Stimulated activated CD8-positive, alpha-beta memory T cell treated with anti-CD3 and anti-CD28 coated beads, Interleukin-2, amount 100 ng/mL, for 1 hour (primary cell): ENCODE results near the gene ZNF677.
A peak's percentile ranks its signal among the peaks of the same experiment; 100 is the strongest.
"Not testable (repeated sequence)": the region's sequence is repeated elsewhere in the genome, so short reads cannot be mapped to it uniquely, and the experiment has no call there.

Experiments
- DNase-seq, 2 donors: peaks; one replicate each; pipeline ENCODE4 v3.0.0-alpha.2; 2020; ENCODE audit warnings: low read depth in 2 of 2

ZNF677 gene

GRCh38 chr19:53254411-53255341 is at the start of gene ZNF677:
Gene ZNF677, minus strand, starts transcription at chr19:53254873. Its CDS starts 3,323 bp downstream, at chr19:53251550.
- DNase-seq: peak; percentile 55 to 65

DNA sequence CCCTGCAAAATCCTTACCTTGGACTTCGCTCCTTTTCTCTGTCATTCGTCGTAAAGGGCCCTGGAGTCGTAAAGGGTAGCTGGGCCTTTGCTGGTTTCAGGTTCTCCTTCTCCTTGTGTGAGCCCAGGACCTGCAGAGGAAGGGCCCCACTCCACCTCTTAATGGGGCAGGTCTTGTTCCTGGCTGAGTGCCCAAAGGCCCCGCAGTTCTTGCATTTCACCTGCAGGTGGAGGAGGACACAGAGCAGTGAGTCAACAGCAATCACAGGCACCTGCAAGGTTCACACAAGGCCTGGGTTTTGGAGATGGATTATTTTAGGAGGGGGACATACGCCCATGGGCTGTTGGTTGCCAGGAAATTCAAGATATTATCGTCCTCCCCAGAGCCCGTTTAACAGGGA is 46.7 kb upstream of the ZNF677 start:
- not testable (repeated sequence) for DNase-seq

- no peak for DNase-seq
These were observed 40.2 kb upstream of the ZNF677 start for GRCh38 chr19:53294786-53295441.

DNA sequence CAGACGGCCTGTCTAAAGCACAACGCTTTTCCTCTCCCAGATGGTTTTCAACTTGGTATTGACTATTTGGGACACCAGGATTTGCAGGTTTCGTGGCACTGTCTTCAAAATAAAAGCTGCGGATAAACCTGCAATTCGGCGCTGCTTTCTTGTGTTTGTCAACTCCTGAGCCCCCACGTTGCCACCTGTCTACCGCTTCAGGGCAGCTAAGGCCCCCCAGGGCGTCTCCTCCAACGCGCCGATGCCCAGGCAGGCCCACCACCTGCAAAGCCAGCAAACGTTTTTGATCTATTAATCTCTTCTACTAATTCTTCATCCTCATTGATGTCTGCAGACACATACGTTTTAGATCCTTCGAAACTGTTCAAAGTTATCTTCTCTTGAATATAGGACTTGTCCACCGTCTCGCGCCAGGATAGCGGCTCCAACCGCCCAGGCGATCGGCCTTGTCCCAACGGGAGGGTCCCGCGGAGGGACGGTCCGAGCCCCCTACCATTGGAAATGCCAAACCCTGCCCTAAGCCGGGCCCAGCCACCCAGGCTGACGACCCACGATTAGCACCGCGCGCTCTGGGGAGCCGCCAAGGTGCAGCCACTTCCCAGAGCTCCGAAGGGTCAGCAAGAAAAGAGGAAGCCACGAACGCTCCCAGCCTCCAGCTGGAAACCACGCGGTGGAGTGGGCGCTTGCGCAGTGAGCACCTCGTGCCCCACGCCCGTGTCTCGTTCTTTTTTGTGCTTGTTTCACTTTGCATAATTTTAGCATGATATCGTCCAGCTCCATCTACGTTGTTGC is 36.3 kb upstream of the ZNF677 start:
- no peak for DNase-seq

DNA sequence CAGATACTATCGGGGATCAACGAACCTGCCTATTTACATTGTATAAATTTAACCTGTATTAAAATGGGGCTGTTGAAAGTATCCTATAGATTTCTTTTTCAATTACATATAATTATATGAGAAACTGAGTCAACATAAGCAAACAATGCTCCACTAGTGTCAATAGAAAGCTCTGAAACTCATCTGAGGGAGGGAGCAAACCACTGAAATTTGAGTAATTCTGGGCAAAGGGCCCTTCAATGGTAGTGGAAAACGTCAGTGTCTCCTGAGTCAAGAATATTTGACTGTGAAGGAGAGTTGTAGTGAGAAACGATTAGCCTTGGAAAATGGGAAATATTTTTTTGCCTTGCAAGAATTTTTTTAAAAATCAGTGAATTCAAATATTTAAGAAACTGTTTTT is 30.4 kb upstream of the ZNF677 start:
- no peak for DNase-seq

GRCh38 chr19:53281947-53282346 is 27.3 kb upstream of the ZNF677 start:
- peak in 1 of 2 donors; percentile 2 for DNase-seq

GRCh38 chr19:53275480-53275879 is 20.8 kb upstream of the ZNF677 start:
- no peak for DNase-seq

DNA sequence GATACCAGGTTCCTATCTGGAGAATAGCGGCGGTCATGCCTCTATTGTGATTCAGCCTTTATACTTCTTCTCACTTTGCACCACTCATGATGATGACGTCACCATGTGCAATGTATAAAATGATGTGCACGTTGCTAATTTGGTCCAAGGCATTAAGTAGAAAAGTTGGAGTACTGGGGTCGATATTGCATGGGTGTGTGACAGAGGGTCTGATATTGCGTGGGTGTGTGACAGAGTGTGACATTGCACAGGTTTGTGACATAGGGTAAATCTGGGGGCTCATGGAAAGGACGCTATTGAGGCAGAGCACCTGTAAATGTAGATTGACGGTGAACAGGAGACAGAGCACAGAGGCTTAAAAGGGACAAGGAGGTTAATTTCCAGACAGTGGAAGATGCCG is 17.4 kb upstream of the ZNF677 start:
- no peak for DNase-seq

DNA sequence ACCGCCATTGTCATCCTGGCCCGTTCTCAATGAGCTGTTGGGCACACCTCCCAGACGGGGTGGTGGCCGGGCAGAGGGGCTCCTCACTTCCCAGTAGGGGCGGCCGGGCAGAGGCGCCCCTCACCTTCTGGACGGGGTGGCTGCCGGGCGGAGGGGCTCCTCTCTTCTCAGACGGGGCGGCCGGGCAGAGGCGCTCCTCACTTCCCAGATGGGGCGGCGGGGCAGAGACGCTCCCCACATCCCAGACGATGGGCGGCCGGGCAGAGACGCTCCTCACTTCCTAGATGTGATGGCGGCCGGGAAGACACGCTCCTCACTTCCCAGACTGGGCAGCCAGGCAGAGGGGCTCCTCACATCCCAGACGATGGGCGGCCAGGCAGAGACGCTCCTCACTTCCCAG is 15.2 kb upstream of the ZNF677 start:
- DNase-seq: not testable (repeated sequence)

DNA sequence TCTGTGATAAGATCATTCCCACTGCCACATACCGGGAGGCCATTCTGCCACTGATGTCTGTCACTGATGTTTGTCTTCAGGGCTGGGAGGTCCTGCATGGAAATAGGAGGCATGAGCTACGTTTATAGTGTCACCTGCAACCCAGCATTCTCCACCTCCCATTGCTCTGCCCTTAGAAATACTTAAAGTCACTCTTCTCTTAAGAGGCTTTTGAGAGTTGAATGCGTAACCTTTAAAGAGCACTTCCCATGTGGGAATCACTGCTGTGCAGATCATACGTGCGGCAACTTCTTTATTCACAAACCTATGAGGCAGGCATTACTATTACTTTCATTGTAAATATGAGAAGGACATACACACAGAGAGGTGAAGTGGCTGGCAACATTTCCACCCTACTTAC is 12.9 kb upstream of the ZNF677 start, which contains the start of gene VN1R4:
Gene VN1R4, minus strand, starts transcription at position 101 of the 400 bp plus-strand sequence. Its CDS starts 58 bp downstream, at position 43.
- DNase-seq: not testable (repeated sequence)

DNA sequence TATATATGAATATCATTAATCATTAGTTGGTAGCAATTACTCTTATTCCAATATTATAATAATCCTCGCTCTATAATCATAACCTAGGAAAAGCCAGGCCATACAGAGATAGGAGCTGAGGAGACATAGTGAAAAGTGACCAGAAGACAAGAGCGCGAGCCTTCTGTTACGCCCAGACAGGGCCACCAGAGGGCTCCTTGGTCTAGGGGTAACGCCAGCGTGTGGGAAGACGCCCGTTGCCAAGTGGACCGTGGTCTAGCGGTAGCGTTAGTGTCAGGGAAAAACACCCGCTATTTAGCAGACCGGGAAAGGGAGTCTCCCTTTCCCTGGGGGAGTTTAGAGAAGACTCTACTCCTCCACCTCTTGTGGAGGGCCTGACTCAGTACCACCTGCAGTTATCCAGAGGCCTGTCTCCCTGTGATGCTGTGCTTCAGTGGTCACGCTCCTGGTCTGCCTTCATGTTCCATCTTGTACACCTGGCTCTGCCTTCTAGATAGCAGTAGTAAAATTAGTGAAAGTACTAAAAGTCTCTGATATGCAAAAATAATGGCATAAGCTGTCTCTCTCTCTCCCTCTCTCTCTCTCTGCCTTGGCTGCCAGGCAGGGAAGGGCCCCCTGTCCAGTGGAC is 3.2 kb upstream of the ZNF677 start, which contains the start of gene VN1R2:
Gene VN1R2, plus strand, starts transcription at position 578 of the 628 bp plus-strand sequence. CDS start 84 bp downstream, outside the sequence.
- not testable (repeated sequence) for DNase-seq

- no peak for DNase-seq
These were observed 8.2 kb downstream of the ZNF677 start for GRCh38 chr19:53246498-53246897.

DNA sequence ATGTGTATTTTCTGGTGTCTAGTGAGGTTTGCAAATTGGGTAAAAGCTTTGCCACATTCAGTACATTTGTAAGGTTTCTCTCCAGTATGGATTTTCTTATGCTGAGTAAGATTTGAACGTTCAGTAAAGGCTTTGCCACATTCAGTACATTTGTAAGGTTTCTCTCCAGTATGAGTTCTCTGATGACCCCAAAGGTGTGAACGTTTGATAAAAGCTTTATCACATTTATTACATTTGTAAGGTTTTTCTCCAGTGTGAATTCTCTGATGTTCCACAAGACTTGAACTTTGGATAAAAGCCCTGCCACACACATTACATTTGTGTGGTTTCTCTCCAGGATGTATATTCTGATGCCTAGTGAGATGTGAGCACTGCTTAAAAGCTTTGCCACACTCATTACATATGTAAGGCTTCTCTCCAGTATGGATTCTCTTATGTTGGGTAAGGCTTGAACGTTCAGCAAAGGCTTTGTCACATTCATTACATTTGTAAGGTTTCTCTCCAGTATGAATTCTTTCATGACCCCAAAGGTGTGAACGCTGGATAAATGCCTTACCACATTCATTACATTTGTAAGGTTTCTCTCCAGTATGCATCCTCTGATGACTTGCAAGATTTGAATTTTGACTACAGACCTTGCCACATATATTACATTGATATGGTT is 17.4 kb downstream of the ZNF677 start:
- DNase-seq: no peak

- no peak for DNase-seq
These were observed 30.1 kb downstream of the ZNF677 start for GRCh38 chr19:53224606-53225005.

DNA sequence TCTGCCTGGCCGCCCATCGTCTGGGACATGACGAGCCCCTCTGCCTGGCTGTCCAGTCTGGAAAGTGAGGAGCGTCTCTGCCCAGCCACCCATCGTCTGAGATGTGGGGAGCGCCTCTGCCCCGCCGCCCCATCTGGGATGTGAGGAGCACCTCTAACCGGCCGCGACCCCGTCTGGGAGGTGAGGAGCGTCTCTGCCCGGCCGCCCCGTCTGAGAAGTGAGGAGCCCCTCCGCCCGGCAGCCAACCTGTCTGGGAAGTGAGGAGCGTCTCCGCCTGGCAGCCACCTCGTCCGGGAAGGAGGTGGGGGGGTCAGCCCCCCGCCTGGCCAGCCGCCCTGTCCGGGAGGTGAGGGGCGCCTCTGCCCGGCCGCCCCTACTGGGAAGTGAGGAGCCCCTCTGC is 32.0 kb downstream of the ZNF677 start:
- not testable (repeated sequence) for DNase-seq

- no peak for DNase-seq
These were observed 41.9 kb downstream of the ZNF677 start for GRCh38 chr19:53212703-53213320.

DNA sequence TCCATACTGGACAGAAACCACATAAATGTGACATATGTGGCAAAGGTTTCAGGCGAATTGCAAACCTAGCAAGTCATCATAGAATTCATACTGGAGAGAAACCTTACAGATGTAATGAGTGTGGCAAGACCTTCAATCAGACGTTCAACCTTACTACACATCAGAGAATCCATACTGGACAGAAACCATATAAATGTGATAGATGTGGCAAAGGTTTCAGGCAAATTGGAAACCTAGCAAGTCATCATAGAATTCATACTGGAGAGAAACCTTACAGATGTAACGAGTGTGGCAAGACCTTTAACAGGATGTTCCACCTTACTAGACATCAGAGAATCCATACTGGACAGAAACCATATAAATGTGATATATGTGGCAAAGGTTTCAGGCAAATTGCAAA is 43.1 kb downstream of the ZNF677 start:
- not testable (repeated sequence) for DNase-seq

GRCh38 chr19:53196777-53197396 is 57.8 kb downstream of the ZNF677 start:
- DNase-seq: peak; percentile 92 to 99

DNA sequence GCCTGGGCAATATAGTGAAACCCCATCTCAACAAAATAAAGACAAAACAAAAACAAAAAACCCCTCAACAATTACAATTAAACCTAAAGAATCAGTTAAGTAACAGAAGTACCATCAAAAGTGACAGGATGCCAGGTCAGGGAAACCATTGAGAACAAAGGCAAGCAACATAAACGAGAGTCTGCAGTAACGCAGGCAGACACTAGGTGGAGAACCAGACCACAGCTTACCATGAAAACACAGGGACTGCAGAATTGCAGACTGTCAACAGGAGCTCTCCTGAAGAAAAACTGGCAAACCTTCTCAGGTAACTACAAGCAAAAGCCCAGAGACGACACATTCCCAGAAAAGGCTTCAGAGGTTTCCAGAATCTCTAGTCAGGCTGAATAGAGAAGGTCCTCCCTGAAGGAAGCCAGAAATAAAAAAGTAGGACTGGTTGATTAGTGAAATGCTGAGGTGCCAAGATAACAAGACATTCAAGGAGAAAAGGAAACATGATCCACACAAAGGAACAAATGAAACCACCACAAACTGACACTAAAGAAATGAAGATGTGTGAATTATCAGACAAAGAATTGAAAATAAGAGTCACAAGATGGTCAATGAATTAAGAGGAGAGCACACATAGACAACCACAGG is 59.3 kb downstream of the ZNF677 start:
- DNase-seq: peak; percentile 37 to 46
